HT1080 (cell line): ENCODE data around the gene ASB7. TPM values are rescaled to one million over a fixed set of nuclear protein-coding genes. Genes with fewer than 3 reads are reported as not detected.
A peak's percentile ranks its signal among the peaks of the same experiment; 100 is the strongest.

Experiments used
- DNase-seq: peaks from one replicate; pipeline ENCODE4 v3.0.0-alpha.2; 2015; ENCODE audit warnings: low read depth
- total RNA-seq: library from RNA; depleted of rRNA; stranded (reverse); fragments of >200 nt; shearing (Covaris generic); gene quantifications from 2 replicates; pipeline ENCODE4 v1.2.3, GENCODE V29; 2014

The ASB7 gene
- total RNA-seq, 1 experiment from 2014 or later: 9.7 TPM

DNA sequence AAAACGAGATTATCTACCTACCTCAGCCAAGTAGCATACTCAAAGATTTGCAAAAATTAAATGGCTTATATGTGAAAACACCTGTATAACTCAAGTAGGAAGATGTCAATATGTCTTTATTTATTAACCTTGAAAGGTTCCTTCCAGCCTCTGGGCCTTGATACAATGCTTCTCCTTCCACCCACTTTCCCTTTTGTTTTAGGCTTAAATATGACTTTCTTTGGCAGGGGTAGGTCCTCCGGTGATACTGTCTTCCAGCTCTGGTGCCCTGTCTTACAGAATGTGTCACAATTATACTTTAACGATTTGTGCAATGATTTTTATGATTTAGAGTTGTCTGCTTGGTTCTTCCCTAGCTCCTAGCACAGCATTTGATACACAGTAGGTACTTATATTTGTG, 4.5 kb upstream of the ASB7 start:
- DNase-seq: no peak

DNA sequence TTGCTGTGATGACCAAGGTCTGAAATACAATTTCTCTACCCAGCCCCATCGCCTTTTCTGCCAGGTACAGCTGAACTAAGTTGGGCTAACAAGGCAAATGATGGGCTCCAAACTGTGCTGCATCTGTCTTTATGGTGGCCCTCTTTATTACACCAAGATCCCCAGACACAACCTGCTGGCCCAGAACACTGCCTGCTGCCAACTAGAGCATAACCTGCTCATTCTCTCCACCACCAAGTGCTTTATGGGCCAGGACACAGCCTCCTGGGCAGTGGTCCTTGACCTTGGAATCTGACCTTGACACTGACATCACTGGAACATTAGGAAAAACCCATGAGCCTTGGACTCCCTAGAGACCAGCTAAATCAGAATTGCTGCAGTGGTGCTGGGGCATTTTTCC, 3.7 kb upstream of the ASB7 start:
- no peak for DNase-seq

DNA sequence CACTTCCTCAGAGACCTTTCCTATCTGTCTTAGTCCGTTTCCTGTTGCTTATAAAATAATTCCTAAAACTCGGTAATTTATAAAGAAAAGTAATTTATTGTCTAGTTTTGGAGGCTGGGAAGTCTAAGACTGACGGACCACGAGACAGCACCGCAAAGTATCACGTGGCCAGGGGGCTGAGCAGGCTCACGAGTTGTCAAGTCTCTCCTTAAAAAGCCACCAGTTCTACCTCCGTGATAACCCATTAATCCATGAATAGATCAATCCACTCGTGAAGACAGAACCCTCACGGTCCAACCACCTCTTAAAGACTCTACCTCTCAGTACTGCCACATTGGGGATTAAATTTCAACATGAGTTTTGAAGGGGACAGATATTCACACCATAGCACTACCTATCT, 1.2 kb upstream of the ASB7 start:
- peak; percentile 4 for DNase-seq

DNA sequence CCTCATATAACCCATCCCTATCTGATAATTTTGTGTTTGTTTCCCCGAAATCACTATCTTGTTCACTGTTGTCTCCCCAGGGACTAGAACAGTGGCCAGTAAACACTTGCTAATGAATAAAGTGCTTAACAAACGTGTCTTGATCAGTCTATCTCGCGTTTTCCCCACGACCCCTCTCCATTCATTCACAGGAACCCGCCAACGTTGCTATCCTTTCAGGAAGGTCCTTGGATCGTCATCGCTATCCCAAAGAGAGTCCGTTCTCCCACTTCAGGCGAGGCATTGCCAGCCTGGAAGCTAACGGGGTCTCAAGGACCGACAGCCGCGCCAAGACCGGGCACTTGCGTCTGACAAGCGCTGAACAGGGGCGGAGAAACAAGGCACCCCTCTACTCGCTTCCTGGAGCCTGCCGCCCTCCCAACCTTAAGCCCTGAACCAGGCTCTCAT, 749 bp upstream of the ASB7 start:
- no peak for DNase-seq

DNA sequence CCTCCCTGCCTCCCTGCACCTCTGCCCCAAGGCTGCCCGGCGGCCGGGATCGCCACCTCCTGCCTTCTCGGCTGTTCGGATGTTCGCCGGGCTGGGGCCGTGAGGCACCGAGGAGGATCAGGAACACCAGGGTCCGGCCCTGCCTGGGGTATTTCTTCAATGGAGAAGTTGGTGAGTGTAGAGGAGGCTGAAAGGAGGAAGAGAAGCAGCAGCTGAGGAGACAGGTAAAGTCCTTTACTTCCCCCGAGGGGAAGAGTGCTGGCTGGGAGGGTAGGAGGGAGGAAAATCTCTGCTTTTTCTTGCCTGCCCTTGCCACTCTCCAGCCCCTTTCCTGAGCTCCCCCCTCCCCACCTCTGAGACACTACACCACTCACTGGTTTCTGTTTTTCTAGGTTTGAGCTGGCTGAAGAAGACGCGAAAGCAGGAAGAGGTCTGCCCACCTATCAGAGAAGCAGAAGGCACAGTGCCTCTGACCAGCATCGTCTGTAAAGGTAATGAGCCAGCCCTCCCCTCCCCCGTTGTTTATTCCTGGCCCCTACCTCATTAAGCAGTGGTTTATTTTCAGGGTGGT, 519 bp downstream of the ASB7 start:
- peak; percentile 5 for DNase-seq

DNA sequence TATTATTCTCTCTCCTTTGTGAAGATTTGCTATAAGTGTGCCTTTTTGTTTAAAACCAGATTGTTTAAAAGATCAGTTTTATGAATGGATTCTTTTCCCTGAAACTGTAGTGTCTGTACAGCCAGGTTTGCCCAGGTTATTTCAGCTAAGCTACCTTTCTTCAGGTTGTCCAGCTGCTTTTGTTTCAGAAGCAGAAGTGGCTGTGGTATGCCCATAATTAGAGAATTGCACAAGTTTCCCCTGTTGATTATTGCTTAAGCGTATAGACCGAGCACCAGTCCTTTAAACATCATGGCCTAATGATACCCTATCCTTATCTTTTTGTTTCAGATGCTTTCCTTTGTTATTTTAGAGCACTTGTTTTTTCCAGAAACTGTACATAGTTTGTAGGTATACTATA, 10.2 kb downstream of the ASB7 start:
- DNase-seq: no peak

DNA sequence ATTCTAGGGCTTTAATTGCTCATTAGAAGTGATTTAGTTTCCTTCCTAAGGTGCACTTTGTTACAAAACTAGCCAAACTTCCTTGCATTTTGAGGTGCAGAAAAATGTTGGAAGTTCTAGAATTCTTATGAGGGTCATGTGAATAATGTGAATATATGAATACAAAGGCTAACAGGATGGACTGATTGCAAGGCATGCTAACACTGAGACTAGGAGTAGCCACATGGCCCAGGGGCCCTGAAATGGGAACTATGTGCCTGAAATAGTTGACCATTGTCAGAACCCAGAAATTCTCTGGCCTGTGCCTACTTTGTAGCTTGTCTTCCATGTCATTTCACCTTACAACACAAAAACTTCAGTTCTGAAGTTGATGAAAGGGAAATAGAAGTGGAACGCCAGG, 10.8 kb downstream of the ASB7 start:
- DNase-seq: no peak

DNA sequence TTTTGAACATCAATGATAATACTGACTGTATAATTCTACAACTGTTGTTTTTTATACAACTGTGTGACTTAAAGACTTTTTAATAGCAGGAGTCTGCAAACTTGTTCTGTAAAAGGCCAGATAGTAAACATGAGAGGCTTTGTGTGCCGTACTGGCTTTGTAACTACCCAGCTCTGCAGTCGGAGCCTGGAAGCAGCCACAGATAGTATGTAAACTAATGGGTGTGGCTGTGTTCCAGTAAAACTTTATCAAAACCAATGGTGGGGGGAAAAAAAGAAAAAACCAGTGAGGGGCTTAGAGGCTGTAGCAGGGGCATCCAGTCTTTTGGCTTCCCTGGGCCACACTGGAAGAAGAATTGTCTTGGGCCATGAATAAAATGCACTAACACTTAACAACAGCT, 11.9 kb downstream of the ASB7 start:
- DNase-seq: no peak

DNA sequence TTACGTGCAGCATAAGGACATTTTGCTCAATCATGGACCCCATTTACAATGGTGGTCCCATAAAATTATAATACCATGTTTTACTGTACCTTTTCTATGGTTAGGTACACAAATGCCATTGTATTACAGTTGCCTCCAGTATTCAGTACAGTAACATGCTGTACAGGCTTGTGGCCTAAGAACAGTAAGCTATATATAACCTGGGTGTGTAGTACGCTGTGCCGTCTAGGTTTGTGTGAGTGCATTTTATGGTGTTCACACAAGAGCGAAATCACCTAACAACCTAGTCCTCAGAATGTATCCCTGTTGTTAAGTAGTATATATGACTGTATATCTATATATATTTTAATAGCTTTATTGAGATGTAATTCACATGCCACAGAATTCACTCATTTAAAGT, 12.5 kb downstream of the ASB7 start:
- no peak for DNase-seq

DNA sequence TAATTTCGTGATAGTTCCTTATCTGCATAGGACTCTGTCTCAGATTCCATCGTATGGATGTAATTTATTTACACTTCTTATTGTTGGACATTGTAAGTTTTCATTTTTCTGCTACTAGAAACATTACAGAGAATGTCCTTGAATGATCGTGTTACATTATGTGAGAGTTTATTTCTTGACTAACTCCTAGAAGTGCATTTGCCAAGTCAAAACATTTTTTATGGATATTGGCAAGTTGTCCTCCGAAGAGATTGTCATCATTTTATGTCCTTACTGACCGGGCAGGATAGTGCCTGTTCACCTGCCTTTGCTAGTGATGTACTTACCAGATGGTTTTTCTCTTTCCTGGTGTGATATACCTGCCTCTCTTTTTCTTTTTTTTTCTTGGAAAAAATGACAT, 13.4 kb downstream of the ASB7 start:
- no peak for DNase-seq

DNA sequence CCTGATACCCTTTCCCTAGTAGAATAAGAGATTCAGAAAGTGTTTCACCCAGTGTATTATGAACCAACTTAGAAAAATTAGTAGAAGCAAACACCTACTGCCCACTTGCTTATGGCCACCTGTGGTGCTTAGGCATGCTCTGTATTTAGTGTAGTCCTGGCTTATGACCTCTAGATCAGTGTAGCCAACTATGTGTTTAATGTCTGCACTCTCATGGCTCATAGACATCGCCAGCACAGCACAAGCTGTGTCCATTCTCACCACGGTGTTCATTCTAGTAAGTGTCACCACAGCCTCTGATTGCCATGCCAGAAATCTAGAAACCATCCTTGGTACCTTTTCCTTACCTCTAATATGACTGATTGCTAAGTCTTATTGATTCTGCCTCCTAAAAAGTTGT, 14.3 kb downstream of the ASB7 start:
- DNase-seq: no peak

DNA sequence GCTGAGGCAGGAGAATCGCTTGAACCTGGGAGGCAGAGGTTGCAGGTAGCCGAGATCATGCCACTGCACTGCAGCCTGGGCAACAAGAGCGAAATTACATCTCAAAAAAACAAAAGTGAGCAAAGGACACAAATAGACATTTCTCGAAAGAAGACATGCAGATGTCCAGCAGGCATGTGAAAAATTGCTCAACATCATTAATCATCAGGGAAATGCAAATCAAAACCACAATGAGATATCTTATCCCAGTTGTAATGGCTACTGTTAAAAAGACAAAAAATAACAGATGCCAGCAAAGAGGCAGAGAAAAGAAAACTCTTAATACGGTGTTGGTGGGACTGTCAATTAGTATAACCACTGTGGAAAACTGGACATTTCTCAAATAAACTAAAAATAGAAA, 20.9 kb downstream of the ASB7 start:
- peak; percentile 21 for DNase-seq

DNA sequence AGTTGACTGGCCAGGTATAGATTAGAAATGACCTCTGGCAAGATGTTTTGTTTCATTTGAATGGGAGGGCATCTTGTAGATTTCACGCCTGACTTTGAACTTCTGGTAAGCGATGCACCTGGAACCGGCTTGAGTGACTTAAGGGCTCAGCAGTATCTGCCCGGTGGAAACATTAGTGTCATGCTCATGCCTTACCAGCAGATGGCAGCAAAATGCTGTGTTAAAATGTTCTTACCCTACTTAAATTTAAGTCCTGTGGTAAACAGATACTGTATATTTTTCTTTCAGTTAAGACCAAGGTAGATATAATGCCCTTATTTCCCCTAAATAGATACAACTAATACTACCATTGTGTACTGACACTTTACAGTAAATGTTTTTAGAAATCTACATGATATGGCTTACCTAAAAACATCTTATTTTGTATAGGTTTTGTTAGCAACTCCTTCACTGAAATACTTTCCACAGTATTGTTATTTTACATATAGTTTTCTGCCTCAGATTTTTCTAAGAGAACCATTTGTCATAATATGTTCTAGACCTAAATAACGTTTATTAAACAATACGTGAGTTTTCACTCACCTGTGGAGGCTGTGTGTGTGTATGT, 25.5 kb downstream of the ASB7 start:
- DNase-seq: peak; percentile 79

DNA sequence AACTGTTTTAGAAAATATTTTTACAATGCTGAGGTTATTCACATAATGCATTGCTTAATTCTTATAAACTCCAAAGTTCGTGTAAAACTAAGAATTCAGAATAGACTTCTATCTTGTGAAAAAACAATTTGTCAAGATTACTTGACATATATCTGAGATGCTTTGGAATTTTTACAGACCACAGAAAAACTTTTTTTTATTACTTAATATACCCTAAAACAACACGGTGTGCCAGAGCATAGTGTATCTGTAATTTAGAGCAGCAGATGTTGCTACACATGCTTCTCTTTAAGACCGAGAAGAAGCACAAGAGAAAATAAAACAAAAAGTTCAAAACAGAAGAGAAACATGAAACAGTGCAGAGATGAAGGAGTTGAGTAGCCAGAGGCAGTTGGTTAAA, 26.4 kb downstream of the ASB7 start:
- DNase-seq: no peak

DNA sequence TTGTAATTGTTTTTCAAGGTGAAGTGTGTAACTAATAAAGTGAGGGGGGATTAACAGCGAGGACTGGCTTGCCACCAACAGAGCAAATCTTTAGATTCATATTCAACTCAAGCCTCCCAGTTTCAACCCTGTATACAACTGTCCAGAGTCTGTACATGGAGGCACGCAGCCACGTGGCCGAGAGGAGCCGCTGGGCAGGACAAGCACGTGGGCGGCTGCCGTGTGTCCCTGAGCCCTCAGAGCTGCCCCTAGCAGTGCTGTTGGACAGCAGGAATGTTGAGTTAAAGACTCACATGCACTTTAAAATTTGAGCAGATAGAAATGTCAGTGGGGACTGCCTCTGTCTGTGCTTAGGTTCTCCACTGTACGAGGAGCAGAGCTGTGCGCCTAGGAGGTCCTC, 29.4 kb downstream of the ASB7 start:
- DNase-seq: no peak

DNA sequence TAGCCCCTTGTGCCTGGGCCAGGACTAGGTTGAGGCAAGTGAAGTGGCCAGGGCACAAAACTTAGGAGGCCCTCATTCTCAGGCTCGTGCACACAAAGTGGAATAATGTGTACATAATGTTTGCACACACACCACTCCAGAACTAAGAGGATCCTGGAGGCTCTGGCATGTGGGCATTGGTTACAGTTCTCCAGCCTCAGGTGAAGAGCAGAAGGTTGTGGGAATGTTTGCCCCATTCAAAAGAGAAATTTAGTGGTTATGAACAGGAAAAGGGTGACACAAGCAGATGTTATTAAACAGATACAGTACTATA, 31.3 kb downstream of the ASB7 start:
- no peak for DNase-seq

DNA sequence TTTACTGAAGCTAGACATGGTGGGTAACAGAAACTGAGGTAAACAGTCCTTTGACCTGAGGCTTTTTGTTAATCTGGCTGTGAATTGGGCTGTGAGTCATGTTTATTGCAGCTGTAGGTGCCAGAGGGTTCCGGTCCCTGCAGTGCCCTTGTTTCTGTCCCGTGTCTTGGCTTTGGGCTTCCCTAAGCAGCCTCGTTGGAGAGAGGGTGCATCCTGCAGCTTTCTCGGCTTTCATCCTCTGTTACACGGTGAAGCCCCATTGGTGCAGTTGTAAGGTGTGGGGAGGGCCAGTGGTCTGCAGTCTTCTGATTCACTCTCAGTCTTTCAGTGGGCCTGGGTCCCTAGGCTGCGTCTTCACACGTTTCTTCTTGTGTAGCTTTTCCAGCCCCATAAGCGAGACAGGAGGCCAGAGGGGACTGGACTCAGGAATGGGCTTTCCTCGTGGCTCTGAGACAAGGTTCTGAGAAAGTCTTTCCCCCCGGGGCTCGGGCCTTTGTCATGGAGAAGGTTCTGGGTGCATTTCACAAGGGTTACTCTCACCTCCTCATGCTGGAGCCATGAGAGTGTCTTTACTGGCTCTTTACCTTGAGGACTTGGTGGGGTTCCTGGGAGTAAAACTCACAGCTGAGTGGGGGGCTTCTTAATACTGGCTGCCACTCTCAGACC, 33.1 kb downstream of the ASB7 start:
- DNase-seq: no peak

DNA sequence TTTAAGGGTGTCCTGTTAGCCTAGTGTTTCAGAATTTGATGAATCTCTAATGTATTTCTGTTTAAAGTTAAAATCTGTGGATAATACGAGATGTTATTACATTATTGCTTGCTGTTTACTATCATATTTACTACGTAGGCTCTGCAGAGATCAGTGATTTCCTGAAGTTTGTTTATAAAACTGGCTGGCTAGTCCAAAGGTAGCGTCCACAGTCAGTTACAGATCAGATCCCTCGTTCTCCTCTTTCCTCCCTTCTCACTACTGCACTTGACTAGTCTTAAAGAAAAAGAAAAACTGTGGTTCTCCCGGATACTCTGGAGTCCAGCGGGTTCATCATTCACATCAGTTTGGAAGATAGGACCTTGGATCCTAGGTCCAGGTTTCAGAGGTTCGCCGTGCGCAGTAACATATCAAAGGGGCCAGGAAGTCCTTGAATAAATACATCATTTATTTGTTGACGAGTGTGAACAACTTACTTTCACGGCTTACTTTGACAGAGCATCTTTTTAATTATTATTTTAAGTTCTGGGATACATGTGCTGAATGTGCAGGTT, 35.9 kb downstream of the ASB7 start:
- no peak for DNase-seq

DNA sequence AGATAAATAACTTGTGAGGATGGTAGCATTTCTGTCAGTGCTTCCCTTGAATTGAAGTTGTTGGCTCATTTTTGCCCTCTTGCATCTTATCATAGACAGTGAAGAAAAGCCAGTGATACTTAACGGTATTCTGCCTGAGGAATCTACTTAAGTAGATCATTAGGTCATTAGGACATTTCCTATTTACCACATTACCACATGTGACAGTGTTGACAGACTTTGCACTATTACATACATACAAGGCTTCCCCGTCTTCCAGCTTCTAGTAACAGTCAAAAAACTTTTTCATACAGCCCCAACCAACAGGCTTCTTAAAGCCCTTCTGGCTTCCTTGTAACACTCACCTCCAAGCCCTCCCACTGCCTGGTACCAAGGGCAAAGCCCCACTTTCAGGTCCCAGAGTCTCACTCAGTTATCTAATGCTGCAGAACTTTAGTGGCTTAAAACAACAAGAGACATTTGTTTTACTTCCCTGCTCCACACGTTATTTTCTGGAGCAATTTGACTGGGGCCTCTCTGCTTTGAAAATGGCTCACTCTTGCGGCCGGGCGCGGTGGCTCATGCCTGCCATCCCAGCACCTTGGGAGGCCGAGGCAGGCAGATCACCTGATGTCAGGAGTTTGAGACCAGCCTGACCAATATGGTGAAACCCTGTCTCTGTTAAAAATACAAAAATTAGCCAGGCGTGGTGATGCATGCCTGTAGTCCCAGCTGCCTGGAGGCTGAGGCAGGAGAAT, 40.0 kb downstream of the ASB7 start:
- DNase-seq: no peak

DNA sequence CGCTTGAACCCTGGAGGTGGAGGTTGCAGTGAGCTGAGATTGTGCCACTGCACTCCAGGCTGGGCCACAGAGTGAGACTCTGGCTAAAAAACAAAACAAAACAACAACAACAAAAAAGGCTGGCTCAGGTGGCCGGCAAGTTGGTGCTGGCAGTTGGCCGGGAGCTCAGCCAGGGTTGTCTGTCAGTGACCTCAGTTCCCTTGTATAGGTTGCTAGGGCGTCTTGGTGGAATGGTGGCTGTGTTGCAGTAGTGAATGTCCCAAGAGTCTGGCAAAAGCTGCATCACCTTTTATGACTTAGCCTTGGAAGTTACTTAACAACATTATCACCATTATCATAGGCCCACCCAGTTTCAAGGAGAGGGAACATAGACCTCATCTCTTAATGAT, 40.6 kb downstream of the ASB7 start:
- DNase-seq: no peak

DNA sequence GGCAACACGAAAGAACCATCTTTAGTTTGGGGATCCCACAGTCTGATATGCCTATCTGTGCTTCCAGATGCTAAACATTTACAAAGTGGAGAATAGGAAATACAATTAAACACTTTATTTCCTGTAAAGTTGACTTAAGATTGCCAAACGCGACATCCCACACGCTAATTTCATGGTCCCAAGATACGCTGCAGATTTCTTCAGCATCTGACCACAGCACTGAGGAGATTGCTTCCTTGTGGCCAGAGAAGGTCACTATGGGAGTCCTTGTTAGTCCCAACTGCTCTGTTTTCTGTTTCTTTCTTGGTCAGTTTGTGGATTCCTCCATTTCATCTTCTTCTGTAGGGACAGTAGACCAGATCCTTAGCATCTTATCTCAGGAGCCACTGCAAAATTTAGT, 43.3 kb downstream of the ASB7 start:
- no peak for DNase-seq

DNA sequence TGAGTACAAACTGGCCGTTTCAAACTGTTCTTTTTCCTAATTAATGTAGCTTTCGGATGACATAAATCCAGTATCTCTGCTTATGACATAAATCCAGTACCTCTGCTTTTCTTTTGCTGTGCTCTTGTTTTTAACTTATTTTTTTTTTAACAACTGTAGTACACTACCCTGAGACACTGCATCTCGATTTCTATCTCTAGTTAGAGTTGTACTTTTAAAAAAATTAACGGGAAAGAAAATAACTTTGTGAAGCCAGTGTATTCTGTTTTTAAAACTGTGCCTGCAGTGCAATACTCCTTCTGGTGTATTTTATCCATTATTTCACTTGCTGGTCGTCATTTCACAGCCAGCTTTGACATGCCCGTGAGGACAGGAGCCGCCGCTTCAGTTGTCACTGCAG, 46.6 kb downstream of the ASB7 start:
- no peak for DNase-seq
